GM12878 (cell line): ENCODE data around the gene TTLL3.

Source experiments
- EP300 ChIP-seq, 2 experiments: fragments of 150-350 bp in 1 of 2; IDR thresholded peaks; 2 replicates each; pipeline ENCODE4 v1.6.1; 2011 to 2012; ENCODE audit warnings: low read depth in 2 of 2, low read length in 2 of 2, borderline replicate concordance in 1 of 2, improper control_type of control experiment in 1 of 2, inconsistent platforms in 1 of 2; ENCODE audit not compliant: control insufficient read depth in 1 of 2
- EZH2 ChIP-seq: IDR thresholded peaks from 2 replicates; pipeline ENCODE4 v1.6.1; 2012; ENCODE audit warnings: low read depth, mild to moderate bottlenecking, control low read depth, inconsistent platforms, low read length, borderline replicate concordance; ENCODE audit not compliant: control insufficient read depth
- POLR2AphosphoS5 ChIP-seq: IDR thresholded peaks from 2 replicates; pipeline ENCODE4 v1.6.1; 2011; ENCODE audit warnings: mild to moderate bottlenecking, low read length, inconsistent platforms
- RCOR1 ChIP-seq: conservative IDR thresholded peaks from 2 replicates; pipeline ENCODE4 v1.6.1; 2012; ENCODE audit warnings: low read depth, low read length, improper control_type of control experiment

DNA sequence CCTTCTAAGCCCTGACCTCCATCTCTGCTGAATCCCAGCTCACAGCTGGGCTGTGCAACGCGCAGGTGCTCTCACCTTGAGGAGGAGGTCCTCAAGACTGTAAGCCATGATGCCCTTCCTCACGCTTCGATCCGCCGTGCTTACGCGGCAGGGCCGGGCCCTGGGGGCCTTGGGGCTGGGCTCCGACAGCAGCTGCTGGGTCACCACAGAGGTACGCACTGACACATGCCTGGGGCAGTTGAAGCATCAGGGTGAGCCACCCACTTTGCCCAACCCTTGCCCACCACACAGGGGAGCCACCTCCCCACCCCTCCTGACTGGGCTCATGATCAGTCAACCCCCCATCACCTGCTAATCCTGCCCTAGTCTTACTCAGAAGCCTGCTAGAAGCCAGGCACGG, 66.9 kb downstream of the TTLL3 start:
- TF ChIP-seq POLR2AphosphoS5 = no peak
- TF ChIP-seq EP300 (IDR thresholded peaks at IDR 0.05; ENCODE audit: borderline replicate concordance in 1 of 2, control insufficient read depth in 1 of 2, low read depth in 2 of 2, low read length in 2 of 2) = no peak
- no peak for TF ChIP-seq RCOR1
- TF ChIP-seq EZH2 = no peak
